HTERT RPE-1 (cell line): Measurements from ENCODE around the gene ROCK2.
"Not testable (repeated sequence)": the region's sequence is repeated elsewhere in the genome, so short reads cannot be mapped to it uniquely, and the experiment has no call there.

Experiments used
- in situ Hi-C: fragments of 300-500 bp; cut with MboI; formaldehyde crosslinking; loops from 4 replicates; pipeline ENCODE4 v1.14.3; 2020; ENCODE audit warnings: low sequenced_read_pairs

ROCK2 gene

DNA sequence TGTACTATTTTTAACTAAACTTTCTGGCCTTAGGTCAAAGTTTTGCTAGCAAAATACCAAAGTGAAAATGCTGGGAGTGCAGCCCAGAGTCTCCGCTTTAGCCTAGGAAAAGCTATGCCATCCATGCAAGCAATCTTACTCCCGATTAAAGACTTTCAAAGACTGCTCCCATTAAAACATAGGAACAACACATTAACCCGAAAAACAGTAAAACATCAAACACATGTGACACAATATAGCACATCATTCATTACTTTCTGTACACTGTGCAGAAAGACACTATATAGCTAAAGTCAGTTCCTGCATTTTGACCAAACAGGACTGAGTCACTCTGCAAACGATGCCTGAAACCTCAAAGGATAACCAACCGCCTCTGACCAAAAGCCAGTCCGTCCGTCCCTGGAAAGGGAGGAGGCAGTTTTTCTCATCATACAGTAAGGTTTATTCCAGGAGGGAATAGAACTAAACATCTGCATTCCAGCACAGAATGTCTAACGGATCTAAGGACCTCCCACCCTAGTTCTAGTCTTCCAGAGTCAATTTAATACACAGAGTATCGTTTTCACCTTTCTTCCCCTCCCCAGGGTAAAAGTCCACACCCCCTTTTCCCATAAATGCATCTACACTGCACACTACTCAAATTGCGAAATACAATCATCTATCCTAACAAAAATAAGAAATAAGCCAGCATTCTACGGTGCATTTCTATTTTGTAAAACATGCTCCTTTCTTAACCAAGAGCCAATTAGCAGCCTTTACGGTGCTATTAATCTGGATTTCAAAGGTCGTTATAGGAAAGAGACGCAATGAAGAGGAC lies 1.7 kb downstream of the ROCK2 start:
- in situ Hi-C loops: no loop called here

DNA sequence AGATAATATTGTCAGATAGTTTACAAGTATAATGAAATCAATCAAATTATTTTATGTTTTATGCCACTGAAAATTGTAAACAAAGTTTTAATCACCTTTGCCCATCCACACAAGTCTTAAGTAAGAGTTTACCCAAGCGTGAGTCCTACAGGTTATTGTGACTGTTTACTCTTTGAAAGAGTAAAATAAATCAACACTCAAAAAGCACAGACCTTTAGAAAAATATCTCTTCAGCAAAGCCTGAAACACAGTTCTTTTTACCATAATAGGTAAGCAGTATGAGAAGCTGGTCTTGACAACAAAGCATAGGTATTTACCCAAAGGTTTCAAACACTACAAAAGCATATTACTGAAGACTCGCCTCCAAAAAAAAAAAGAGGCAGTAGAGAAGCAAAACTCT lies 3.7 kb downstream of the ROCK2 start:
- in situ Hi-C loops: no loop called here

DNA sequence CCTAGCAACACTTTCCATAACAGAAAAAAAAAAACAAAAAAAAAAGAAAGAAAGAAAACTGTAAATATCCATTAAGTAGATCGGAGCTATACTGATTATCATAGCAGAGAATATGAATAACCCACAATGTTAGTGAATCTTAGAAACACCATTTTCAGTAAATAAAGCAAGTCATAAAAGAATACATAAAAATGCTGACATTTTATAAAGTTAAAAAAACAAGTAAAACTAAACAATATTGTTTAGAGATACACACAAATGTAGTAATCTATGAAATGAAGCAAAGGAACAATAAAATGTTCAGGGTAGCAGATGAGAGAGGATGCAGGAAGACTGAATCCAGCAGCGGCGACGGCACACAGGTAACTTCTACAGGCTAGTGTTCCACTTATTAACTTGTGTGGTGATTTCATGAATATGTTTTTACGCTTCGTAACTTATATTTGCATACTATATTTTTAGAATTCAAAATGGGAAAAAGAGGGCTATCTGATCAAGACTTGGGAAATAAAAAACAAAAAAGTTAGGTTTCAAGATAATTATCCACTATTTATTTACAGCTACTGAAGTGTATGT lies 4.8 kb downstream of the ROCK2 start:
- in situ Hi-C loops: no loop called here

DNA sequence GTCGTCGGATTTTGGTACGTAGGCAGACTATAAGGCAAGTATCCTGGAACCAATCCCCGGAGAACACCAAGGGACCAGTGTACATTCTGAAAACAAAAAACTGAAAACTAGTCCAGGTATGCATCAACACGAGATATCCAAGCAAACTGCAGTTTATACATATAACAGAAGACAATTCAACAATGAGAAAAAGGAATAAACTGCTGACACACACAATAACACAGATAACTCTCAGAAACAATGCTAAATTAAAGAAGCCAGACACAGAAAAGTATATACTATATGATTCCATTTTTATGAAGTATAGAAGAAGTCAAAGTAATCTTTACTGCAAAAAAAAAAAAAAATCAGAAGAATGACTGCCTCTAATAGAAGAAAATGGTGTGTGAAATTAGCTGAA lies 5.9 kb downstream of the ROCK2 start:
- in situ Hi-C loops: no loop called here

DNA sequence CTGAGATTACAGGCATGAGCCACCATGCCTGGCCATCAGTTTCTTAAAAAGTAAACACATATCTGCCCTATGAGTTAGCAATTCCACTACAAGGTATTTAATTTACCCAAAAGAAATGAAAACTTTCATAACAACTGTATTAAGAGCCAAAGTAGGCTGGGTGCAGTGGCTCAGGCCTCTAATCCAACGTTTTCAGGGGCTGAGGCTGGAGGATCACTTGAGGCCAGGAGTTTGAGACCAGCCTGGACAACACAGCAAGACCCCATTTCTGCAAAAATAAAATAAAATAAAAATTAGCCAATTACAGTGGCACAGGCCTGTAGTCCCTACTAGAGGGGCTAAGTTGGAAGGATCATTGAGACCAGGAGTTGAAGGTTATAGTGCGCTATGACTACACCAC lies 6.5 kb downstream of the ROCK2 start:
- in situ Hi-C loops: no loop called here

DNA sequence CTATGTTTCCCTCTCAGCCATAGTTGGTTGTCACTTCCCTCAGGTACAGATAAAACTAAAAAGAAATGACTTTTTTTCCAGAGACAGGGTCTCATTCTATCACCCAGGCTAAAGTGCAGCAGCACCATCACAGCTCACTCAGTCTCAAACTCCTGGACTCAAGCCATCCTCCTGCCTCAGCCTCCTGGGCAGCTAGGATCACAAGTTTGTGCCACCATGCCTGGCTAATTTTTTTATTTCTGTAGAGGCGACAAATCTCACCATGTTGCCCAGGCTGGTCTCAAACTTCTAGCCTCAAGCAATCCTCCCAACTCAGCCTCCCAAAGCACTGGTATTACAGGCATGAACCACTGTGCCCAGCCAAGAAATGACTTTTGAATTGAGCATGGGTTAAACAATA lies 8.2 kb downstream of the ROCK2 start:
- in situ Hi-C loops: no loop called here

DNA sequence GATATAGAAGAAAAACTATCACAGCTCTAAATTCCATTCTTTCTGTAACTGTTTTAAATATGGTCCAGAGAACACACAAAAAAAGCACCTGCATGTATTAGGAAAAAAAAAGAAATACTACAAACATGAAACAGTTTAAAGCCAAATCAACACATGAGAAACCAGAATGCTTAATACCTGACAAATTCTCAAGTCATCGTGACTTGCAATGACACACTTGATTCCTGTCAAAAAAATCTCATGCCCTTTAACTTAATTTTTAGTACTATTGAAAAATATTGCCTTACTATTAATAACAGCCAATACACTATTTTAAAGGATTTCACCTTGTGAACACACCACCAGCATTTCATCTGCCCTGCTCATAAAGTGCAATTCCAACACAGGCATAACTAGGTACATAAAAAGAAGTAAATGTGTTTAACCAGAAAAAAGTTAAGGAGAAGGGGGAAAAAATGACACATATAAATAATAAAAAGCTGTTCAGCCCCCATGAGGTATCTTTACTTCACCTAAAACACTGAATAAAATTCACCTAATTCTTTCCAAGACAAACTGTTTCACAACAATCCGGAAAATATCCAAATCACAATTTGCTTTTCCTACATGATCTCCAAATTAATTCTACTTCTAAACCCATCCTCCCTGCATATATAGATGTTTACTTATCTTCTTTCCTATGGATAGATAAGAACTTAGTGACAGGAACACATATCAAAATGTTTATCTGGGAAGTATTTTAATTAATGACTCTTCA lies 10.8 kb downstream of the ROCK2 start:
- in situ Hi-C loops: no loop called here

DNA sequence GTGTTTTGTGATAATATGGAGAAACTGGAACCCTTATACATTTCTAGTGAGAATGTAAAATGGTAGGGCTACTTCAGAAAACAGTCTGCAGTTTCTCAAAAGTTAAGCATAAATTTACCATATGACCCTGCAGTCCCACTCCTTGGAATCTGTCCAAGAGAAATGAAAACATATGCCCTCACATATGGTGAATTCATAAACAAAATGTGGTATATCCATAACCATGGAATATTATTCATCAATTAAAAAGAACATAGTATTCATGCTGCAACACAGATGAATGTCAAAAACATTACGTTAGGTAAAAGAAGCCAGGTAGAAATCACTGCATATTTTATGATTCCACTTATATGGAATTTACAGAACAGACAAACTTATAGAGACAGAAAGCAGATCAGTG lies 11.8 kb downstream of the ROCK2 start:
- in situ Hi-C loops: no loop called here

DNA sequence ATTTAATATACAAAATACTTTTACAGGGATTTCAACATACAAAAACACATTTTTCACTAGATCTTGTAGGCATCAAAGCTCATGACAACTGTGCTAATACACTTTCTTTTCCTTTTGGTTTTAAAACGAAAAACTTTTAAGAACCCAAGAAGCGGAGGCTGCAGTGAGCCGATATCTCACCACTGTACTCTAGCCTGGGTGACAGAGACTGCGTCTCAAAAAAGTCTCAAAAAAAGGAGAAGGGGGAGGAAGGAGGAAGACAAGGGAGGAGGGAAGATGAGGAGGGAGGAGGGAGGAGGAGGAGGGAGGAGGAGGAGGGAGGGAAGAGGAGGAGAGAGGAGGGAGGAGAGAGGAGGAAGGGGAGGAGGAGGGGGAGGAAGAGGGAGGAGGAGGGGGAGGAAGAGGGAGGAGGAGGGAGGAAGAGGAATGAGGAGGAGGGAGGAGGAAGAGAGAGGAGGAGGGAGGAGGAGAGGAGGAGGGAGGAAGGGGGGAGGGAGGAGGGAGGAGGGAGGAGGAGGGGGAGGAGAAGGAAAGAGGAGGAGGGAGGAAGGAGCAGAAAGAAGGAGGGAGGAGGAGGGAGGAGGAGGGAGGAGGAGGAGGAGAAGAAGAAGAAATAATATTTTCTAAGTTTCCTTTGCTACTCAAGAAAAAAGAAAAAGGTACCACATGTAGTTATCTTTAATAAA lies 13.8 kb downstream of the ROCK2 start:
- in situ Hi-C loops: no loop called here

DNA sequence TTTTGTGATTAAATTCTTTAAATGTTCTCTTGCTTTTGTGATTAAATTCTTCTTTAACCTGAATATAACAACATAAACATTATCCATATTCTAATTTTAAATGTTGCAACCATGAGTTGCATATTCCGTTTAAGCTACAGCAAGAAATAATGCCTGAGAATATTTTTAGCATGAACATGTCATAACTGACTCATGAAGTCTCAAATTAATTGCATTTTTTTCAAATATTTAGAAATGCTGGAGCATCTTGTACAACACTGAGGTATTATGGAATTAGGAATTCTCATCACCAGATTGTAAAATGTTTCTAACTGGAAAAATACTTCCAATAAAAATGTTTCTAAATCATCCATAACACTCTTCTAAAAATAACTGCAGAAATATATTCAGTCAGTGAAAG lies 14.7 kb downstream of the ROCK2 start:
- in situ Hi-C loops: no loop called here

DNA sequence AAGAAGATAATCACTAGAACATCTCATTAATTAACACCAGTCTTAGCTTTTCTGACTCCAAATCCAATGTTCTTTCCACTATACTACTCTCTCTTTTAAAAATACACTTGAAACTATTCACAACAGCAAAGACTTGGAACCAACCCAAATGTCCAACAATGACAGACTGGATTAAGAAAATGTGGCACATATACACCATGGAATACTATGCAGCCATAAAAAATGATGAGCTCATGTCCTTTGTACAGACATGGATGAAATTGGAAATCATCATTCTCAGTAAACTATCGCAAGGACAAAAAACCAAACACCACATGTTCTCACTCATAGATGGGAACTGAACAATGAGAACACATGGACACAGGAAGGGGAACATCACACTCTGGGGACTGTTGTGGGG lies 15.9 kb downstream of the ROCK2 start:
- in situ Hi-C loops: not testable (repeated sequence)

DNA sequence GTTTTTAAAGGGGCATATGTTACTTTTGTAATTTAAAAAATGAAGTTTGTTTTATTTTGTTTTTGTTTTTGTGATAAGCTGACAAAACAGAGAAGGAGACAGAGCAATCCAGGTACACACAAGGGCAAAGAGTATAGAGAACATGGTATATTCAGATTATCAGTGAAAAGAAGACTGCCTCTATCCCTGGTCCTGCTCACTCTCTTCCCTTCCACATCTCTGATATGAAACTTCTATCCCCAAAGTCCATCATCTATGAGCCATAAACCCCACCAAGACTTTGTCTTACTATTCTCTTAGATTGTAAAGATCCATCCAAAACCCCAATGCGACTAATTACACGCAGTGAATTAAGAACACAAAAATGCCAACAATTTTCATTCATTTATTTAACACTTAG lies 16.6 kb downstream of the ROCK2 start:
- in situ Hi-C loops: no loop called here

DNA sequence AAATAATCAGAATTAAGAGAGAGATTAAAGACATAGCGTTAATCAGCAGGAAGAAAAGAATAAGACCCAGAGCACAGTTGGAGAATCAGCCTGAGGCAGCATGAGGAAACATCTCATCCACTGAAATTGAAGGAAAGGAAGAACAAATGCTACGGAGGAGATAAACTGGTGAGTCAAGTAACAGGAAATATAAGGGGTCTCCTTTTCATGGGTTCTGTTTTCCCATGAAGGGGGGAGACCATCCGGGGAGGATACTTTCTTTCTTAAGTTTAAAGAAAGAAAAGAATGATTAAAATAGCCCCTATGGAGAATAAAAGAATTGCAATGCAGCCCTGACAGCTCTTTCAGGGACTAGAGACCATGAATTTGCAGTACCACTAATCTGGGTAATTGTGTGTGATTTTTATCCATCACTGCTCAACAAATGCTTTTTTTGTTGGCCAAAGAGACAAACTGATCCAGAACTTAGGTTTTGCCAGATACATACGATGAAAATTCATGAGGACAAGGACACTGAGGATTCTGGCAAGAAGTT lies 17.7 kb downstream of the ROCK2 start:
- in situ Hi-C loops: no loop called here

DNA sequence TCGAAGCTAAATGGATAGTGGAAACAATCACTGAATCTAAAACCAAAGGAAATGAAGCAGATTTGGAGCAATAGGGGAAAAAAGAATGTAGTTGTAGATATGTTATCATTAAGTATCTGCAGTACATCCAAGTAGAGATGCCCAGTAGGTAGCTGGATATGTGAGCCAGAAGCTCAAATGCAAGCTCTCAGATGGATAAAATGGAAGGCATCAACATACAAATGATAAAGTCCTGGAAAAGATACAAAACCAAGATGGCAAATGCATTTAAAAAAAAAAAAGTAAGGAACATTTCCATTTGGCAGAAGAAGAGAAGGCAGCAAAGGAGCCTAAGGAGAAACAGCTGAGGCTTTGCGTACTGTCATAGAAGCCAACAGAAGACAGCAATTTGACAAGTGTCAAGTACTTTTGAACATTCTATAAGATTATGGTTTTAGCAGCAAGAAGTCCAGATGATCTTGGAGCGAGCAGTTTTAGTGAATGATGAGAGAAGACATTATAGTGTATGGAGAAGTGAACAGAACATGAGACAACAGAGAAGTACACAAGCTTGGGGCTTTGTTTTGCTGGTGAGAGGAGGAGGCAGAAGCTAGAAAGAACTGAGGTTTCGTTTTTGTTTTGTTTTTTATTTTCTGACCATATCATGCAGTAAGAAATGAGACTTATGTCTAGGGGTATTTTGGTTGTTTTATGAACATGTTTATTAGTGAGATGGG lies 18.3 kb downstream of the ROCK2 start:
- in situ Hi-C loops: no loop called here

DNA sequence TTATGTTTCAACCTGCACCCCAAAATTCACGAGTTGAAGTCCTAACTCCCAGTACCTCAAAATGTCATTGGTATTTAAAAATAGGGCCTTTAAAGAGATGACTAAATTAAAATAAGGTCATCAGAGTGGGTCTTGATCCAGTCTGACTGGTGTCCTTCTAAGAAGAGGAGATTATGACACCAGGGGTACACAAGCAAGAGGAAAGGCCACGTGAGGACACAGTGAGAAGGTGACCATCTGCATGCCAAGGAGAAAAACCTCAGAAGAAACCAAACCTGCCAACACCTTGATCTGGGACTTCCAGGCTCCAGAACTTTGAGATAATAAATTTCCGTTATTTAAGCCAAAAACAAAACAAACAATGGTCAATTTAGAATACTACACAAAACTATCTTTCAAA lies 22.6 kb downstream of the ROCK2 start:
- in situ Hi-C loops: no loop called here

DNA sequence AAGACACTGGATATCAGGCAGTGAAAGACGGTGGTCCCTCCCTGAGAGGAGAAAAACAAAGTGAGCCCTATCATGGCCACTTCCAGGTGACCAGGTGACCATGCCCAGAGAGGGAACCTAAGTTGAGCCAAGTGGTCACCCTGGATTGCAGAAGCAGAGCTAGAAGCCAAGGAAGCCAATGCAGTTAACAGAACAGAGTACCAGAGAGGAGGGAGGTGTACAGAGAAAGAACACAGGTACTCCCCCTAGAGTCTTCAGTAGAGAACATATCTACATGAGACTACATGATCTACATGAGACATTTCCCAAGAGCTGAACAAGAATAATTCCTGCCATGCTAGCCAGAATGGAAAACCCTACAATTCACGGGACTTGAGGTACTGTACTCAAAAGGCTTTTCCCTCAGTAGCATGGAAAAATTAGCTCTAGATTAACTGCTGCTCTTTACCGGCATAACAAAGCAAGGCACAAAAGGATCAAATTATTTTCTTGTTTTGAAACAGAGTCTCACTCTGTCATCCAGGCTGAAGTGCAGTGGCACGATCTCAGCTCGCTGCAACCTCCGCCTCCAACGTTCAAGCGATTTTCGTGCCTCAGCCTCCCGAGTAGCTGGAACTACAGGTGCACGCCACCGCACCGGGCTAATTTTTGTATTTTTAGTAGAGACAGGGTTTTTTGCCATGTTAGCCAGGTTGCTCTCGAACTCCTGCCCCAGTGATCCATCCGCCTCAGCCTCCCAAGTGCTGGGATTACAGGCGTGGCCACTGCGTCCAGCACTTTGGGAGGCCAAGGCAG lies 23.5 kb downstream of the ROCK2 start:
- in situ Hi-C loops: no loop called here

DNA sequence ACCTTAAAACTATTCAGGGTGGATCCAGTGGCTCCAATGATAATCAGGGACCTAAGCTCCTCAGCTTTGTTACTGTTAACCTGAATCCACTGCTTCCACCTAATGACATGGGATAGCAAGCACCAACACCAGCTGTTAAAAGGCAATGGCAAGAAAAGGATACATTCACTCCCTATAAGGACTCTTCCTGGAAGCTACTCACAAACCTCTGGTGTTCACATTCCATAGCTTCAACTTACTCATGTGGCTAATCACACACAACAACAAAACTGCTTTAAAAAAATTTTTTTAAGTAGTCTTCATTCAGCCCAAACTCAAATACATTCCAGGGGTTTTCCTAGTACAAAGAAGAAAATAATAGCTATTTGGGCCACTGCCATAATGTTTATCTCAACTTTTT lies 24.5 kb downstream of the ROCK2 start:
- in situ Hi-C loops: no loop called here

DNA sequence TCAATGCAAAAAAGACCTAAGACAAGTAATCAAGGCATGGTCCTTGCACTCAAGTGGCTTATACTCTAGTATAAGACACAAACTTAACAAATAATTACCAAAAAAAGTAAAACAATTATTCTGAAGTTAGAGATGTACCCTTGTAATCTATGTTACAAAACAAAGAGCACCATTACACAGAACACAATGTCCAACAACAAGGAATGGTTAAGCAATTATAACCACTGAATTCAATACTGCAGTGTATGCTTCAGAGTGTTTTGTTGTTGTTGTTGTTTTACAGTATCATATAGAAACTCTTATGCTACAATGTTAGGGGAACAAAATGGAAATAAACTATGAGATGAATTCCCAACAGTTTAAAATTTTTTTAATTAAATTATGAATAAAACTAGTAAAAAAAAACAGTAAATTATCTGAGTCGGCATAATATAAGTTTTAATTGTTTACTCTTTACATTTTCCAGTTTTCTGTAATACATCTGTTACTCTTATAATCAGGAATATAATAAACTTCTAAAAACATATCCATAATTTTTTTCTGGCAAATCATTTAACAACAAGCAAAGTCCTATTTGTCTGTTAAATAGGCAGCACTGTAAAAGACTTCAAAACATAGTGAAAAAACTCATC lies 29.2 kb downstream of the ROCK2 start:
- in situ Hi-C loops: no loop called here

DNA sequence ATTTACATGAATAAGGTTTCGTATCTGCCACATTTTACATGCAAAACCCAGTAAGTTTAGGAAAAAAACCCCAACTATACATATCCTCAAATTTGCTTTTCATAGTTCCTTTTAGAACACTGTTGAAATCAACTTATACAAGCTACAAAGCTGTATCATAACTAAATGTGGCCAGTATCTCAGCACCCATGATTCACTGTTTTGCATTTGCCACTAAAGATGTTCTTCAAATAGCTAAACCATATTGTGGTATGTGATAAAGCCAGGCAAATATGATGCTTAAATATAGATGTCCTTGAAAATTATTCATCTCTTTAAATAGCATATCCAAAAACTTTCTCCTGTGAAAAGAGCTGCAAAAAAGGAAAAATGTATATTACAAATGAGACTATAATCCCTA lies 29.9 kb downstream of the ROCK2 start:
- in situ Hi-C loops: no loop called here
